Measurements from ENCODE around the gene NBPF4. TPM values are rescaled to one million over a fixed set of nuclear protein-coding genes. Genes with fewer than 3 reads are reported as not detected.

Gene NBPF4
- not detected in 2 replicates for total RNA-seq

GRCh38 chr1:108243976-108244375 lies at the start of gene NBPF4:
NBPF4 (minus strand) TSS chr1:108244076; CDS start chr1:108243761, 315 bp downstream.

GRCh38 chr1:108199781-108200686 lies 43.8 kb downstream of the NBPF4 start, which contains the start of gene SLC25A24:
SLC25A24 (minus strand) TSS chr1:108200343; CDS start chr1:108200138, 205 bp downstream.

Other genes with a start within 250 kb of the NBPF4 start
- 50.3 and 54.5 TPM in 2 replicates for gene SLC25A24, start 43.7 kb downstream of the NBPF4 start, total RNA-seq
- gene NBPF6, start 206.3 kb upstream of the NBPF4 start, total RNA-seq, result not detected in 2 replicates